Neural progenitor cell (in vitro differentiated cells): ENCODE measurements around the gene PAPOLB. TPM values are rescaled to one million over a fixed set of nuclear protein-coding genes. Genes with fewer than 3 reads are reported as not detected.

ENCODE experiments used
- DNase-seq: peaks from one replicate; pipeline ENCODE4 v3.0.0-alpha.2; 2016; ENCODE audit warnings: low spot score
- H2AFZ ChIP-seq: fragments of 200-600 bp; sonication (generic); replicated peaks from 2 replicates; pipeline ENCODE4 v1.6.1; 2016; ENCODE audit warnings: antibody characterized with exemption
- H3F3A ChIP-seq: fragments of 200-600 bp; sonication (generic); 2 replicates; pipeline ENCODE4 v1.6.1; 2016; ENCODE audit warnings: antibody characterized with exemption, low read depth
- H3K27ac ChIP-seq: fragments of 200-600 bp; sonication (generic); 2 replicates; pipeline ENCODE4 v1.5.1; 2016; ENCODE audit warnings: mild to moderate bottlenecking
- H3K27me3 ChIP-seq: fragments of 200-600 bp; sonication (generic); 2 replicates; pipeline ENCODE4 v1.6.1; 2016; ENCODE audit warnings: mild to moderate bottlenecking, moderate library complexity
- H3K36me3 ChIP-seq: fragments of 200-600 bp; sonication (generic); 2 replicates; pipeline ENCODE4 v1.5.1; 2016
- H3K4me1 ChIP-seq: fragments of 200-600 bp; sonication (generic); 2 replicates; pipeline ENCODE4 v1.6.1; 2016; ENCODE audit warnings: mixed run types
- H3K4me2 ChIP-seq: fragments of 200-600 bp; sonication (generic); 2 replicates; pipeline ENCODE4 v1.6.1; 2016
- H3K4me3 ChIP-seq: fragments of 200-600 bp; sonication (generic); 2 replicates; pipeline ENCODE4 v1.5.1; 2016
- H3K79me2 ChIP-seq: fragments of 200-600 bp; sonication (generic); 2 replicates; pipeline ENCODE4 v1.6.1; 2016; ENCODE audit warnings: low read depth
- H3K9ac ChIP-seq: fragments of 200-600 bp; sonication (generic); 2 replicates; pipeline ENCODE4 v1.6.1; 2016
- H3K9me3 ChIP-seq: fragments of 200-600 bp; sonication (generic); 2 replicates; pipeline ENCODE4 v1.5.1; 2016; ENCODE audit warnings: low read depth
- H4K20me1 ChIP-seq: fragments of 200-600 bp; sonication (generic); 2 replicates; pipeline ENCODE4 v1.6.1; 2016; ENCODE audit warnings: low read depth
- H3K27ac Mint-ChIP-seq: 3 replicates; pipeline ENCODE4 v1.8.0; 2021; ENCODE audit warnings: mixed read lengths
- H3K27me3 Mint-ChIP-seq: 2 replicates; pipeline ENCODE4 v1.8.0; 2022; ENCODE audit warnings: low read depth, mild to moderate bottlenecking, inconsistent platforms, moderate library complexity, mixed read lengths; ENCODE audit not compliant: insufficient read depth
- H3K36me3 Mint-ChIP-seq: 3 replicates; pipeline ENCODE4 v1.8.0; 2021; ENCODE audit warnings: mixed read lengths
- H3K4me1 Mint-ChIP-seq: 3 replicates; pipeline ENCODE4 v1.8.0; 2021; ENCODE audit warnings: mixed read lengths
- H3K4me3 Mint-ChIP-seq: 3 replicates; pipeline ENCODE4 v1.8.0; 2021; ENCODE audit warnings: mild to moderate bottlenecking, moderate library complexity, mixed read lengths
- H3K9me3 Mint-ChIP-seq: 3 replicates; pipeline ENCODE4 v1.8.0; 2020; ENCODE audit warnings: mixed read lengths
- CTCF ChIP-seq: fragments of 200-600 bp; sonication (generic); IDR thresholded peaks from 2 replicates; pipeline ENCODE4 v1.5.1; 2017; ENCODE audit warnings: antibody characterized with exemption, mild to moderate bottlenecking
- EZH2 ChIP-seq: fragments of 200-600 bp; sonication (generic); IDR thresholded peaks from 2 replicates; pipeline ENCODE4 v1.6.1; 2017; ENCODE audit warnings: antibody characterized with exemption, mild to moderate bottlenecking, moderate library complexity
- EZH2phosphoT487 ChIP-seq: fragments of 200-600 bp; sonication (generic); IDR thresholded peaks from 2 replicates; pipeline ENCODE4 v1.6.1; 2017; ENCODE audit warnings: antibody characterized with exemption
- total RNA-seq: library from RNA; depleted of rRNA; stranded (reverse); fragments of >200 nt; gene quantifications from 2 replicates; pipeline ENCODE4 v1.2.3, GENCODE V29; 2015; ENCODE audit warnings: low replicate concordance

Gene PAPOLB
- total RNA-seq, 1 donor from 2014 or later = not detected

- Histone ChIP-seq H4K20me1 (no peaks in the 10 kb centered on the region), H2AFZ (no peak overlapping the region), H3K4me2 (no peak overlapping the region), H3F3A (no peaks in the 10 kb centered on the region), H3K79me2 (no peaks in the 10 kb centered on the region), H3K9me3 (no peaks in the 10 kb centered on the region), H3K27ac (no peak overlapping the region), H3K9ac (no peak overlapping the region), H3K4me3 (no peak overlapping the region), H3K36me3 (no peaks in the 10 kb centered on the region), H3K4me1 (no peaks in the 10 kb centered on the region), H3K27me3 (peaks cover 9% of the 10 kb centered on the region)
- Mint-ChIP-seq H3K36me3 (no peaks in the 10 kb centered on the region), H3K4me3 (no peak overlapping the region), H3K9me3 (no peaks in the 10 kb centered on the region), H3K4me1 (no peaks in the 10 kb centered on the region), H3K27me3 (peaks cover 18% of the 10 kb centered on the region), H3K27ac (no peak overlapping the region)
- TF ChIP-seq CTCF (no peak), EZH2phosphoT487 (no peak), EZH2 (no peak)
- DNase-seq = no peak
Observed at GRCh38 chr7:4905171-4905570, 43.3 kb upstream of the PAPOLB start.

DNA sequence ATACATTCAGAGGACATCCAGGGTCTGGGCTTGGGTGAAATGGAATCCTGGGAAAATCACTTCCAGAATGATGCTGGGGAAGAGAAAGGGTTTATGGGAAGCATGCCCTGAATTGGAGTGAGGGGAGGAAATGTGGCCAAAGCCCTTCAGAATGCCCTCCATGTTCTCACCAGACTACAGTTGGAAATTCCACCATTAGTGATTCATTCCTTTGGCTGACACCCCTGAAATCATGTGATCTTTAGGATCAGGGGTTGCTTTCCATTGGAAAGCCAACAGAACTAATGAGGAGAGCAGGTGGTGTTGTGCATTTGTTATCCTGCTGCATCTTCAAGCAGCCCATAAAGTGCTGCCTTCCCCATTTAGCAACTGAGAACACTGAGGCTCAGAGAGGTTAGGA lies 42.5 kb upstream of the PAPOLB start:
- no peaks in the 10 kb centered on the region for H3K9me3 ChIP-seq
- no peaks in the 10 kb centered on the region for H3K9me3 Mint-ChIP-seq
- no peaks in the 10 kb centered on the region for H3K4me1 ChIP-seq
- H3K27ac Mint-ChIP-seq = no peak overlapping the region
- peaks cover 9% of the 10 kb centered on the region for H3K27me3 ChIP-seq
- no peaks in the 10 kb centered on the region for H3K36me3 ChIP-seq
- no peaks in the 10 kb centered on the region for H3K79me2 ChIP-seq
- no peak for DNase-seq
- H3K9ac ChIP-seq = no peak overlapping the region
- H3K27me3 Mint-ChIP-seq = peaks cover 18% of the 10 kb centered on the region
- H3K4me3 ChIP-seq = no peak overlapping the region
- H3K4me2 ChIP-seq = no peak overlapping the region
- H3K4me3 Mint-ChIP-seq = no peak overlapping the region
- H3F3A ChIP-seq = no peaks in the 10 kb centered on the region
- no peaks in the 10 kb centered on the region for H3K36me3 Mint-ChIP-seq
- no peak overlapping the region for H2AFZ ChIP-seq
- no peak overlapping the region for H3K27ac ChIP-seq
- H4K20me1 ChIP-seq = no peaks in the 10 kb centered on the region
- no peak for TF ChIP-seq CTCF
- TF ChIP-seq EZH2 = no peak
- TF ChIP-seq EZH2phosphoT487 = no peak
- H3K4me1 Mint-ChIP-seq = no peaks in the 10 kb centered on the region

DNA sequence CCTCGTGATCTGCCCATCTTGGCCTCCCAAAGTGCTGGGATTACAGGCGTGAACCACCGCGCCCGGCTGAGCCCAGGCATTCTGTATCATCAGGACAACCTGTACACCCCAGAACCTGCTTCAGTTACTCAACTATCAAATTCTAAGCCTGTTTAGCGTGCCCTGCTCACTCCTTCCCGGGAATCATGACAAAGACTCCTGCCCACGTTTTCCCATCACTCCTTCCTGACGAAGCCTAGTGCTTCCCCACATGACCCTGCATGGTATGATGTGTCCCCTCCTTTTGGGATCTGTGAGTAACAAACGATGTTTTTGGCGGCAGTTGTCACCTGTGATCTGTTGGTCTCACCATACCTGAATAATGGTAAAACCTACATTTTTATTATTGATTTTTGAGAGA lies 33.9 kb upstream of the PAPOLB start:
- no peaks in the 10 kb centered on the region for H3K36me3 ChIP-seq
- Mint-ChIP-seq H3K4me3 (no peak overlapping the region), H3K9me3 (no peaks in the 10 kb centered on the region), H3K4me1 (no peaks in the 10 kb centered on the region), H3K27me3 (peaks cover 7% of the 10 kb centered on the region), H3K27ac (no peak overlapping the region), H3K36me3 (peaks cover 3% of the 10 kb centered on the region)
- H3K27ac ChIP-seq = no peak overlapping the region
- H3F3A ChIP-seq = no peaks in the 10 kb centered on the region
- no peak overlapping the region for H3K4me3 ChIP-seq
- H3K27me3 ChIP-seq = no peaks in the 10 kb centered on the region
- DNase-seq = no peak
- H2AFZ ChIP-seq = no peak overlapping the region
- H4K20me1 ChIP-seq = no peaks in the 10 kb centered on the region
- TF ChIP-seq CTCF (no peak), EZH2phosphoT487 (no peak), EZH2 (no peak)
- H3K4me1 ChIP-seq = no peaks in the 10 kb centered on the region
- H3K4me2 ChIP-seq = no peak overlapping the region
- H3K9me3 ChIP-seq = no peaks in the 10 kb centered on the region
- no peaks in the 10 kb centered on the region for H3K79me2 ChIP-seq
- H3K9ac ChIP-seq = no peak overlapping the region
